GM20000 (cell line): ENCODE results near the gene CAB39L.

Source experiments
- DNase-seq: peaks from one replicate; pipeline ENCODE4 v3.0.0; 2012; ENCODE audit warnings: low spot score
- TF ChIP-seq, protein P1 (sequence below): IDR thresholded peaks from 2 replicates; pipeline ENCODE4 v1.5.1; 2012; ENCODE audit warnings: mild to moderate bottlenecking, control low read depth; ENCODE audit errors: extremely low read depth, missing control alignments

CAB39L gene

DNA sequence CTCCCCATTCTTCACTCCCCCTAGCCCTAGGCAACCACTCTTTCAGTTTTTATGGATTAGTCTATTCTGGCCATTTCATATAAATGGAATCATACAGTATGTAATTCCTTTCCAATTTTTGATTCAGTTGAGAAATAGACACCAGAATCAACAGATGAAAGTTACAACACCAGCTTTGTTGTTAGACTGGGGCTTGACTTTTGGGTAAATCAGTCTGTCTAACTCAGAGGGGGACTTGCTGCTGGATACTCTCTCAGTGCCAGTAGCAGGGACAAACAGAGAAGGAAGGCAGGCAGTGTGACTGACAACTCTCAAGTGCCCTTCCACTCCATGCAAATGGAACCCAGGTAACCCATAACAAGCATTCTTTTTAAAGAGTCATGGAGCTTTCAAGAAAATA lies 155.4 kb downstream of the CAB39L start:
- TF ChIP-seq, protein P1, sequence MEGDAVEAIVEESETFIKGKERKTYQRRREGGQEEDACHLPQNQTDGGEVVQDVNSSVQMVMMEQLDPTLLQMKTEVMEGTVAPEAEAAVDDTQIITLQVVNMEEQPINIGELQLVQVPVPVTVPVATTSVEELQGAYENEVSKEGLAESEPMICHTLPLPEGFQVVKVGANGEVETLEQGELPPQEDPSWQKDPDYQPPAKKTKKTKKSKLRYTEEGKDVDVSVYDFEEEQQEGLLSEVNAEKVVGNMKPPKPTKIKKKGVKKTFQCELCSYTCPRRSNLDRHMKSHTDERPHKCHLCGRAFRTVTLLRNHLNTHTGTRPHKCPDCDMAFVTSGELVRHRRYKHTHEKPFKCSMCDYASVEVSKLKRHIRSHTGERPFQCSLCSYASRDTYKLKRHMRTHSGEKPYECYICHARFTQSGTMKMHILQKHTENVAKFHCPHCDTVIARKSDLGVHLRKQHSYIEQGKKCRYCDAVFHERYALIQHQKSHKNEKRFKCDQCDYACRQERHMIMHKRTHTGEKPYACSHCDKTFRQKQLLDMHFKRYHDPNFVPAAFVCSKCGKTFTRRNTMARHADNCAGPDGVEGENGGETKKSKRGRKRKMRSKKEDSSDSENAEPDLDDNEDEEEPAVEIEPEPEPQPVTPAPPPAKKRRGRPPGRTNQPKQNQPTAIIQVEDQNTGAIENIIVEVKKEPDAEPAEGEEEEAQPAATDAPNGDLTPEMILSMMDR = no peak

DNA sequence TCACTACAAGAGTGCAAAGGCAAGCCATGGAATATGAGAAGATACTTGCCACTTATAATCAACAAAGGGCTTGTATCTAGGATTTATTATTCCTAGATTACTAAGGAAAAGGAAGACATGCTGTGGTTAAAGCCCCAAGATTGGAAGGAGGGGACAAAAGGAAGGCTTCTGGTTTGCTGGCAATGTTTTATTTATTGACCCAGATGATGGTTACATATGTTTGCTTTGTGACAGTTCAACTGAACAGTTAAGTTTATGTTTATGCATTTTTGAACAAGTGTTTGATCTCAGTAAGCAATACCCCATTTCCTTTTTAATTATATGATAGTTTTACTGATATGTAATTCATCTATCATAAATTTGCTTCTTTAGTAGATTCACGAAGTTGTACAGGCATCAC lies 155.9 kb downstream of the CAB39L start:
- no peak for DNase-seq
- TF ChIP-seq, protein P1 = no peak

More for the DNA sequence above, 155.4 kb downstream of the CAB39L start:
- no peak for DNase-seq

DNA sequence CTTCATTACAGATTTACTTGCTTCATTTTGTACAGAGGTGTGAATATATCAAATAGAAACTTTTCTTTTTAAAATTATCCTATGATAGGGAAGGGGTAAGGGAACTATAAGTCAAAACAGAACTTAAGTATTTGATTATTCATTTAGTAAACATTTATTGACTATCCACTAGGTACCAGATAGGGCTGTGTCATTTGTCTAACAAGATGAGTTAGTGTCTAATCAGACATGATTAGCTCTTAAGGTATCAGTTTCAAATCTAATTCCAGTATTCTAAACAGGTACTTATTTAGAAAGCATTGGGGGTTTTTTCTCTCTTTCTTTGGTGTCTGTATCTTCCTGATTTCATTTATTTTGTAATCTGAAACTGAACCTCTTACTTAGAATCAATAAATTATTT lies 164.0 kb downstream of the CAB39L start:
- TF ChIP-seq, protein P1 = no peak
- no peak for DNase-seq

DNA sequence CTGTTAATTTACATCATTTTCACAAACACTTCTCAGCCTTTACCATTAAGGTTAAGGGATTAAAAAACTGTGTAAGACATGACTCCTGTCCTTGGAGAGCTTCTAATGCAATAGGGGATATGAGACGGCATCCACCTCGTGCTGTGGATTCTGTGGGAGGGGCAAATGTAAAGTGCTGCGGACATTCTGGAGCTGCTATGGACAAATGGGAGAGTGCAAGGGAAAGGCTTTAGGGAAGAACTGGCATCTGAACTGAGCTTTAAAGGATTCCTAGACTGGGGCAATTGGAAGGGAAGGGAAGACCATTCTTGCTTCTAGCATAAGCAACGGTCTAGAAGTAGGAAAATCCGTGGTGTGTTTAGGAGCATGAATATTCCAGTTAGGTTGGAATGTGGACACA lies 164.8 kb downstream of the CAB39L start:
- TF ChIP-seq, protein P1 = no peak
- DNase-seq = no peak

DNA sequence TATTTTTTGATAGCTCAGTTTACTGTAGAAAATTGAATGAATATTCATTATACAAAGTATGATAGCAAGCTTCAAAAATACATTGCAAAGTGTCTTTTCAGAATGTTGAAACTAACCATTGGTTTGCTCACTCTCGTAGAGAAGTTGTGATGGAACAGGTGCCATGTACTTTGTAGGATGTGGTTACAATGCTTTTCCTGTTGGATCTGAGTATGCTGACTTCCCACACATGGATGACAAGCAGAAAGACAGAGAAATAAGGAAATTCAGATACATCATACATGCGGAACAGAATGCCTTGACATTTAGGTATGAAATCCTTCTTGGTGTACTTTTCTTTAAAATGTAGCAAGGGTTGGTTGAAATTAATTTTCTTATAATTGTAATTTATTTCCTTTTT lies 165.7 kb downstream of the CAB39L start:
- no peak for DNase-seq
- TF ChIP-seq, protein P1 = no peak

DNA sequence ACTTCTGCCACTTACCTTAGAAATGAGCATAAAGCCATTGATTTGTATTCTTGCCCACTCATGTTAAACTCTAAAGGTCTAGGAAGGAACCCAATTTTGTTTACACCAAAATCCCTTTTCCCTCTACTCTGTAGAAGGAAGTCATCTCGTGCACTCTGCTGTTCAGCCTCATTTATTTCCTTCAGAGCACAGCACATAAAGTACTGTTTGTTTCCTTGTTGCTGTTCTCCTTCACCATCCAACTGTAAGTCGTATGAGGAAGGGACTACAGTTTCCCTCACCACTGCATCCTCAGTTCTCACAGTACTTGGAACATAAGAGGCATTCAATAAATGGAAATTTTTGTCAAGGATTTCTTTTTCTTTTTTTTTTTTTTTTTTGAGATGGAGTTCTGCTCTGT lies 171.6 kb downstream of the CAB39L start:
- TF ChIP-seq, protein P1 = no peak
- DNase-seq = no peak

DNA sequence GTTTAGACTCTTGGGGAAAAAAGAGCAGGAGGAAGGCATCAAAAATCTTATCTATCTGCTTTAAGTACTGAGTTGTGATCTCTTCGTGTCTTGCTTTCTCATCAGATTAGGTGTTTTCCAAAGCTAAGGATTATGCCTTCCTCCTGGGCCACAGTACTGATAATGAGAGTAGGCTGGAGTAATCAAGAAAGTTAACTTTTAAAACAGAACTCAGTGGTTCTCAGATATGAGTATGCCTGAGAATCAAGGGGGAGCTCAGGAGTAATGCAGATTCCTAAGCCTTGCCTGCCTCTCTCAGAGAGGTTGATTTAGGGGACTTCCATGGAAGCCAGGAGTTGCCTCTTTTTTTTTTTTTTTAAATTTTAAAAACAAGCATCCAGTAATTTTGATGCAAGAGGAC lies 172.6 kb downstream of the CAB39L start:
- peak; percentile 5 for DNase-seq
- TF ChIP-seq, protein P1 = no peak

DNA sequence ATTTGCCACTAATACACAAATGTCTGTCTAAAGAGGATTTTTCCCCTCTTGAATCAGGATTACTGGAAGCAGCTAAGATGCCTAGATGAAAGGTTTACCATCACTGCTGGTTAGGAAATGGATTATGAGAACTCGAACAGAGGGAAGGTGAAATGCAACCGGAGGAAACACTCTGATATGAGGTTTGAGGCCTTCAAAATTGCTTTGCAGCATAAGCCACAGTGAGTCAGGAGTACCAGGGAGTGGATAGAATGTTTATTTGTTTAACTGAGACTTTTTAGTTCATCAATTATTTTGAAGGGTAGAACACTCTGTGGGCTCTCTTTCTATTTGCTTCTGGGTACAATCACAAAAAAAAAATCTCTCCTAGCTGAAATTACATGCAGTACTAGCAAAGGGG lies 178.0 kb downstream of the CAB39L start:
- DNase-seq = no peak
- TF ChIP-seq, protein P1 = no peak
